Astrocyte (in vitro differentiated cells and primary cell): Measurements from ENCODE around the gene LMF1.

Experiments
- EZH2 ChIP-seq: IDR thresholded peaks from 2 replicates; pipeline ENCODE4 v1.6.1; 2012; ENCODE audit warnings: mild to moderate bottlenecking, low read length, inconsistent platforms; ENCODE audit not compliant: insufficient read depth
- TF ChIP-seq, protein P1 (sequence below): IDR thresholded peaks from 2 replicates; pipeline ENCODE4 v1.5.1; 2011; ENCODE audit warnings: low read depth, mild to moderate bottlenecking, inconsistent platforms, low read length, moderate library complexity; ENCODE audit not compliant: insufficient read depth

- TF ChIP-seq, protein P1, sequence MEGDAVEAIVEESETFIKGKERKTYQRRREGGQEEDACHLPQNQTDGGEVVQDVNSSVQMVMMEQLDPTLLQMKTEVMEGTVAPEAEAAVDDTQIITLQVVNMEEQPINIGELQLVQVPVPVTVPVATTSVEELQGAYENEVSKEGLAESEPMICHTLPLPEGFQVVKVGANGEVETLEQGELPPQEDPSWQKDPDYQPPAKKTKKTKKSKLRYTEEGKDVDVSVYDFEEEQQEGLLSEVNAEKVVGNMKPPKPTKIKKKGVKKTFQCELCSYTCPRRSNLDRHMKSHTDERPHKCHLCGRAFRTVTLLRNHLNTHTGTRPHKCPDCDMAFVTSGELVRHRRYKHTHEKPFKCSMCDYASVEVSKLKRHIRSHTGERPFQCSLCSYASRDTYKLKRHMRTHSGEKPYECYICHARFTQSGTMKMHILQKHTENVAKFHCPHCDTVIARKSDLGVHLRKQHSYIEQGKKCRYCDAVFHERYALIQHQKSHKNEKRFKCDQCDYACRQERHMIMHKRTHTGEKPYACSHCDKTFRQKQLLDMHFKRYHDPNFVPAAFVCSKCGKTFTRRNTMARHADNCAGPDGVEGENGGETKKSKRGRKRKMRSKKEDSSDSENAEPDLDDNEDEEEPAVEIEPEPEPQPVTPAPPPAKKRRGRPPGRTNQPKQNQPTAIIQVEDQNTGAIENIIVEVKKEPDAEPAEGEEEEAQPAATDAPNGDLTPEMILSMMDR: no peak
- TF ChIP-seq EZH2: no peak
These were observed 77.4 kb downstream of the LMF1 start for GRCh38 chr16:893360-893759.
